Hepatic stellate cell (primary cell): Measurements from ENCODE around the gene TBC1D3D.
"Not testable (repeated sequence)": the region's sequence is repeated elsewhere in the genome, so short reads cannot be mapped to it uniquely, and the experiment has no call there.

Experiments used
- DNase-seq: peaks from one replicate; pipeline ENCODE4 v3.0.0; 2011; ENCODE audit warnings: low spot score

Gene TBC1D3D

GRCh38 chr17:38003676-38004075, at the start of gene TBC1D3D:
TBC1D3D (plus strand) TSS chr17:38003976; CDS start chr17:38005561, 1,585 bp downstream.
- not testable (repeated sequence) for DNase-seq

- not testable (repeated sequence) for DNase-seq
Measured at GRCh38 chr17:37988960-37989359, 14.8 kb upstream of the TBC1D3D start, which contains the start of gene TBC1D3L. TBC1D3L (minus strand) TSS chr17:37989060; CDS start chr17:37987520, 1,540 bp downstream.
